Prostate gland (tissue), 1 donor: ENCODE data around the gene CRTC1.

Source experiments
- POLR2A ChIP-seq: fragments of 450-650 bp; IDR thresholded peaks from one replicate; pipeline ENCODE4 v1.6.1; 2016; ENCODE audit warnings: antibody characterized with exemption, mild to moderate bottlenecking
- POLR2AphosphoS5 ChIP-seq: sonication (generic); formaldehyde crosslinking; IDR thresholded peaks from one replicate; pipeline ENCODE4 v1.6.1; 2017; ENCODE audit warnings: antibody characterized with exemption

DNA sequence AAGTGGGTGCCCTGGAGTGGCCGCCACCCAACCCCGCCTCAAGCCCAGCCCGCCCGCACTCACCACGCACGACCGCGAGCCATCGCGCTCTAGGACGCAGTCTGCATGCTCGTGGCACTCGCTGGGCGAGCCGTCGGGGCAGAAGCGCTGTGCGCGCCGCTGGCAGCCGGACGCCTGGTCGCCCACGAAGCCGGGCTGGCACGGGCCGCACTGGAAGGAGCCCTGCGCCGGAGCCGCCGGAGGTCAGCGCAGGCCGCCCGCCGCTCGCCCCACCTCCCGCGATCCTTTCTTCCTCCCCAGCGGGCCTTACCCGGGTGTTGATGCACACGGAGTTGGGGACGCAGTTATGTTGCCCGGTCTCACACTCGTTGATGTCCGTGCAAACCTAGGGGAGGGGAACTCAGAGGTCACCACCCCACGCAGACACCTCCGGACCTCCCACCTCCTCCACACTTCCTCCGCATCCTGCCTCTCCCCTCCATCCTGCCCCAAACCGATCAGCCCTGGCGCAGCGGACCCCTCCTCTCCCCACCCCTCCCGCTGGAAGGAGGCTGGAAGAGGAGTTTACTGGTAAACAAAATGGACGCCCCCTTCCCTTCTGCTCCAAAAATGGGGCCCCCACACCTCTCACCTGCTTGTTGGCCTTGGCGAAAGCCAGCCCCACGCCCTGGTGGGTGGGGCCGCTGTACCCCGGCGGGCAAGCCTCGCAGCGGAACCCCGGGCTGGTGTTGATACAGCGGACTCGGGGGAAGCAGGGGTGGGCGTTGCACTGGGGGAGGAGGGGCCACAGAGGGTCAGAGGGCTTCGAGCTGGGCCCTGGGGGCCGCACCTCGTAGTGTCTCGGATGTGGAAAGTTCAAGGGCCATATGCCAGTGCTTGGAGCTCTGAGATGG lies 105.3 kb downstream of the CRTC1 start:
- no peak for TF ChIP-seq POLR2AphosphoS5
- no peak for TF ChIP-seq POLR2A
